HG03442 (cell line): ENCODE data around the gene THG1L.
"Not testable (repeated sequence)": the region's sequence is repeated elsewhere in the genome, so short reads cannot be mapped to it uniquely, and the experiment has no call there.

Experiments used
- ATAC-seq: cut with Tn5 transposase; IDR thresholded peaks from one replicate; pipeline ENCODE4 v1.9.1; 2021; ENCODE audit warnings: mild to moderate bottlenecking, moderate library complexity; ENCODE audit not compliant: unreplicated experiment

Gene THG1L

DNA sequence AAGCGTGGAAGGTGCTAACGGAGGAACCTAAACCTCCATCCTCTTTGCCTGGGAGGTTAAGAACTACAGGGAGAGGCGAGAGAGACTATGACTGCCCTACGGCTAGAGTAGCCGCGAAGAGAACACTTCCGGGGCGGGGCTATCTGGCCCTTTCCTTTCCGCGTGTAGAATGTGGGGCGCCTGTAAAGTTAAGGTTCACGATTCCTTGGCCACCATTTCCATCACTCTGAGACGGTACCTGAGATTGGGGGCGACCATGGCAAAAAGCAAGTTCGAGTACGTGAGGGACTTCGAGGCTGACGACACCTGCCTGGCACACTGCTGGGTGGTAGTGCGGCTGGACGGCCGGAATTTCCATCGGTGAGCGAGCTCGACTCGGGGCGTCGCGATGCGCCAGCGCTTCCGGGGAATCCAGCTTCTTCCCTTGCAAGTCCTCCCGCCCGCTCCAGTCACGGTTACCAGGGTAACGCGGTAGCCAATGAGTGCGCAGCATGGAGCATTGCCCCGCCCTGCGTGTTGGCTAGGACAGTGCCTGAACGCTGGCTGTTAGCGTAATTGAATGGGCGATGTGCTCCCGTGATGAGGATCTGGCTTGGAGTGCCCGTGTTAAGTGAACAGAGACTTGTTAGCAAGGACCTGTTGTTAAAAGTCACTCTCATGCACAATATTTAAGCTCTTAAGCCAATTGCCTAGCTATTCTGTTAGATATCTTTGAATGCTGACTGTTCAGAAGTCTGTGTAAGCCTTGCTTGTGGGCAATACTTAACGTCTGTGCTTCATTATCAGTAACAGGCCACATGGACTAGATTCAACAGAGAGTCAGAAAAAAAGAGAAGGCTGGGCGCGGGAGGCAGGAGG, at the start of gene THG1L:
TSS of gene THG1L (plus strand) at position 149 of the 858 bp plus-strand sequence. CDS start at position 170, 21 bp downstream.
- peak; percentile 92 for ATAC-seq

DNA sequence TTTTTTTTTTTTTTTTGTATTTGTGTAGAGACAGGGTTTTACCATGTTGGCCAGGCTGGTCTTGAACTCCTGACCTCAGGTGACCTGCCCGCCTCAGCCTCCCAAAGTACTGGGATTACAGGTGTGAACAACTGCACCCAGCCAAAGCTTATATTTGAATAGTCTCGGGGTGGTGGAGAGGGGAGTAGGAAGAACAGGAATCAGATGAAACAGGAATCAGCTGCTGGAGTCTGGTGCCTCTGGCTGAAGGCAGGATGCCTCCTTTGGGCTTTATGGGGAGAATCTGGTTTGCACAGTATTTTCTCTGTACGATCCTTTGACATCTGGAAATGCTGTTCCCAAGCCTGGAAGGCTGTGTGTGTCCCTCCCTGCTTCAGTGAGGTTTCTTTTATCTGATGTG, 49.0 kb upstream of the THG1L start:
- no peak for ATAC-seq

DNA sequence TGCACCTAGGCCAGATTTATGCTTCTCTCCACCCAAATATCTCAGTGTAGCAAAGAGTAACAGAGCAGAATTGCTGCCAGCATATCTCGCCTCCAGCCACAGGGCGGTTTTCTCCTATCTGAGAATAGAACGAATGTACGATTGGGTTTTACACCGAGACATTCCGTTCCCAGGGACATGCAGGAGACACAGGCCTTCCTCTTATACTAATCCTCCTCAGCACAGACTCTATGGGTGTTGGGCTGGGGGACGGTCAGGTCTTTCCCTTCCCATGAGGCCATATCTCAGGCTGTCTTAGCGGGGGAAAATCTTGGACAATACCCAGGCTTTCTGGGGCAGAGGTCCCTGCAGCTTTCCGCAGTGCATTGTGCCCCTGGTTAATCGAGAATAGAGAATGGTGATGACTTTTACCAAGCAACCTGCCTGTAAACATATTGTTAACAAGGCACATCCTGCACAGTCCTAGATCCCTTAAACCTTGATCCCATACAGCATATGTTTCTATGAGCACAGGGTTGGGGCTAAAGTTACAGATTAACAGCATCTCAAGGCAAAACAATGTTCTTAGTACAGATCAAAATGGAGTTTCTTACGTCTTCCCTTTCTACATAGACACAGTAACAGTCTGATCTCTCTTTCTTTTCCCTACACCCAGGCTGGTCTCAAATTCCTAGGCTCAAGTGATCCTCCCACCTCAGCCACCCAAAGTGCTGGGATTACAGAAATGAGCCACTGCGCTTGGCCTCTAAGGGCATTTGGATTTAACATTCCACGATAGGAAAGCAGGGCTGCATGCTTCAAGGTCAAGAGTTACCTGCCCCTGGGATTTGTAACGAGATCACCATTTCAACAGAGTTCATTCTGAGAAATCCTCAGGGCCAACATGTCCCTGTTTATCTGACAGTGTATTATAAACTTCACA, 44.7 kb upstream of the THG1L start:
- not testable (repeated sequence) for ATAC-seq

DNA sequence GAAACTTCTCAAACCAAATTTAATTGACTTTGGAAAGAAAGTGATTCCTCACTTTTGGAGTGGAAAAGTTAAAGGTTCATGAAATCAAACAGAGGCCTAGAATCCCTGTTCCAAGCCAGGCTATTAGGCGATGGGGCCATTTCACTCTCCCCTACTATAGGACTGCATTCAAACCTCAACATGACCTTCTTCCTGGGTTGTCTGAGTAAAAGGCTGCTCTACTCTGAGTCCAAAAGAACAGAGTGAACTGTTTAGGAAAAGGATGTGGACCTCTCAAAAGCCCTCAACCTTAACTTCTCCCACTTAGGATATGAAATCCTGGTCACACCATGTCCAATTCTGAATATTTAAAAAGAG, 44.0 kb upstream of the THG1L start:
- ATAC-seq: no peak

DNA sequence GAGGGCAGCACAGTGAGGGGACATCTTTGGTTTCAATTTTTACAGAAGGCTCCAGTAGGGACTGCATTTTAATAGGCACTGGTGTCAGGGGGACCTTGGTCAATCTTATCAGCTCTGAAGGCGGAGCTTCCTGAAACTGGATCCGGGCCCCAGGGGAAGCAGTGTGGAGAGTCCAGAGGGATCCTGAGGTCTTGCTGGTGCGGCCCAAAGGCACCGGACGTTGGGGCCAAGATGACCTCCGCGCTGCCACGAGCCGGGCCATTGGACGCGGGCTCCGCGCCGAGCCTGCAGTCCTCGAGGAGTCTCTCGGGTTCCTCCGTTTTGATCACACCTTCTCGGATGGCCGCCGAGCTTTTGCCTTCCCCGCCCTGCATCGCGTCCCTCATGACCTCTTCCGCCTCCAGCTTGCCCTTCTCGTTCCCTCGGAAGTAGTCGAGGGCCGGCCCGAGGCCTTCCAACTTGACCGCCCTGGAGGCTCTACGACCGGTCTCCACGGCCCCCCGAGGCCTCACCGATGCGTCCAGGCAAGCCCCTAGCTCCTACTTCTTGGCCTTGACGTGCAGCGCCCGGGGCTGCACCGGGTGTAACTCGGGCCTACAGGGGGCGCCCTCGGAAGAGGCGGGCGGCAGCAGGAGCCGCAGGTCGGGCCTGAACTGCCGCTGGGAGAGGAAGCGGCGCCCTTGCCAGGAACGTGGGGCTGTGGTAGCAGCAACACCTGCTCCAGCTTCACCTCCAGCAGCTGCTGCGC, 41.1 kb upstream of the THG1L start:
- ATAC-seq: no peak

DNA sequence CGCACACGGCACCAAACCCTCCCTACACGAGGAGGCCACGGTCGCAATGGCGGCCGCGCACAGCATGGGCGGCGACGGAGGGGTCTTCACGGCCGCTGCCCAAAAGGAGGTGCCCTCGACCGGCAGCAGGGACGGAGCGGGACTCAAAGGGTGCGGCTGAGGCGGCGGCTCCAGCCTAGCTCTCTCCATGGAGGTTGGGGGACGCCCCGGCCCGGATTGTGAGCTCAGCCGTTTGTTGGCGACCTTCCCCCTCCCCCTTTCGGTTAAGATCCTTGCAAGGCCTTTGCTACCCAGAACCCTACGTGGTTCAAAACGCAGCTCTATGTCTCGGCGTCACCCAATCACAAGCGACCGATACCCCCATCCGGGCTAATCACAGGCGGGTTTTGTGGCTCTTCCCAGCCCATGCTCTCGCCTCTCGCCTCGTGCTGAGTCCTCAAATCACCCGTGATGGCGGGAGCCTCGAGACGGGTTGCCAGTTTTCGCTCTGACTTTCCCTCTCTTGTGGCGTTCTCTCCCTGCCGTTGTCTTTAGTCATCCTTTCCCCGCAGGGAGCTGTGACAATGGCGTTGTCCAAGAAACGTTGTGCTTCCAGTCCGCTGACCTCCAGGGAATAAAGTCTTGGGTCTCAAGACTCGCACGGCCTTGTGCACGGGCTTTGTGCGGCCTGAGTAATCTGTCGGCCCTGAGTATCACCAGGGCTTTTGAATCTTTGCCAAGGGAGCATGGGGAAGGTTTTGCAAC, 40.4 kb upstream of the THG1L start:
- ATAC-seq: no peak

DNA sequence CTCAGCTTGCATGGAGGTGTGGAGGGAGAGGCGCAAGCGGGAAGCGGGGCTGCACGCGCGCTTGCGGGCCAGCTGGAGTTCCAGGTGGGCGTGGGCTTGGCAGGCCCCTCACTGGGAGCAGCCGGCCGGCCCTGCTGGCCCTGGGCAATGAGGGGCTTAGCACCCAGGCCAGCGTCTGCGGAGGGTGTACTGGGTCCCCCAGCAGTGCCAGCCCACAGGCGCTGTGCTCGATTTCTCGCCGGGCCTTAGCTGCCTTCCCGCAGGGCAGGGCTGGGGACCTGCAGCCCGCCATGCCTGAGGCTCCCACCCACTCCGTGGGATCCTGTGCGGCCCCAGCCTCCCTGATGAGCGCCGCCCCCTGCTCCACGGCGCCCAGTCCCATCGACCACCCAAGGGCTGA, 37.4 kb upstream of the THG1L start:
- ATAC-seq: not testable (repeated sequence)

DNA sequence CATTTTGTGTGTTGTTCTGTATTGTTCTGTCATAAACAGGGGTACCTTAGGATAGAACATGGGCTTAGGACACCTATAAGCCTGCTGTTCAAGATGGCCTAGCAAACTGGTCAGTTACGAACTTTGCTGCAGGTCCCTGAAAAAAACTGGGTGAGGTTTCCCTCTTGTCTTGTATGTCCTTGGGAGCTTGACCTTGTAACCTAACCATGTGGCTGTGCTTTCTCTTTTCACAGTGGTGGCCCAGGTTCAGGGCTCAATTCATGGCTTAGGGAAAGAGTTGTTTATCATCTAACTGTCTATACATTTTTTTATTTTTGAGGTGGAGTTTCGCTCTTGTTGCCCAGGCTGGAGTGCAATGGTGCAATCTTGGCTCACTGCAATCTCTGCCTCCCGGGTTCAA, 35.1 kb upstream of the THG1L start:
- not testable (repeated sequence) for ATAC-seq

DNA sequence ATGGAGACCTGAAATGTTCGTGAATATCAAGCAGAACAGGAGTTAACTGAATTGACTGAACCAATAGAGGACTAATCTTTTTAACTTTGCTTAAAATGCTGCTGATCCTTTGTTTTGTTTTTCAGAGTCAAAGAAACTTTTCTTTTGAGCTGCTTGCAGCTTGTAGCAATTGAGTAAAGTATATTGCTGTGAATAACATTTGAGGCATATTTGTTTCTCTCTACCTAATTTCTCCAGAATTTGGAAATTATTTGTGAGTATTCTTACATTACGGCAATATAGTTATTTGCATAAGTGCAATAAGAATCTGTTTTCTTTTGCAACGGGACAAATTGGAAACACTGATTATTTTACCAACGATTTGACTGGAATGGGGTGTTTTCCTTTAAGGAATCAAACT, 32.5 kb upstream of the THG1L start:
- ATAC-seq: not testable (repeated sequence)

DNA sequence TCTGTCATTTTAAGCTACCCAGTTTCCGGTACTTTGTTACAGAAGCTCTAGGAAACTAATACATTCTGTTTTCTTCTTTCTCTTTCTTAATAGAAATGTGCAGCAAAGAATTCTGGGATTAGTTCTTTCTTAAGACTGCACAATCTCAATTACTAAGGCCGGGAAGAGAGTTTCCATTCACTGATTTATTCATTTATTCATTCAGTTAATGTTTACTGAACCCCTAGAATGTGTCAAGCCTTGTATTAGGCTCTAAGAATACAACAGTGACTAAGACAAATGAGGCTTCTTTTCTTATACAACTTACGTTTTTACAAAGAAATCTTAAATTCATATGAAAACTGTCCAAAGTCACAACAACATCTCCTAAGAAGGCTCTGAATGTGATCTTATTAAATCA, 27.5 kb upstream of the THG1L start:
- no peak for ATAC-seq

DNA sequence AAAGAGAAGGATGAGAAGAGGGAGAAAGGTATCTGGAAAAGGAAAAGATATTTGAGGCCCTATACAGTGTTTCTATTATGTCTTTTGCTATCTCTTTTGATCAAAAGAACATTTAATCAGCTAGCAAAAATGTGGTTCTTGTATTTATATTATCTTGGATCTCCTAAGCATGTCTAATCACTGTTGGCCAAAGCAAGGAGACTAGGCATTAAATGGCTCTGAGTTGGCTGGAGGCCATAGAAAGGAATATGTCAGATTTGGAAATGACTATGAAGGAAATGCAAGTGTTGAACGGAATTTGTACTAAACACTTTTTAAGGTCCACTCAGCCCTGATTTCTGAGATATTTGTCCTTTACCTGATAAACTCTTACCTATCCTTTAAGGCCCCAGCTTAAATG, 22.4 kb upstream of the THG1L start:
- ATAC-seq: no peak

DNA sequence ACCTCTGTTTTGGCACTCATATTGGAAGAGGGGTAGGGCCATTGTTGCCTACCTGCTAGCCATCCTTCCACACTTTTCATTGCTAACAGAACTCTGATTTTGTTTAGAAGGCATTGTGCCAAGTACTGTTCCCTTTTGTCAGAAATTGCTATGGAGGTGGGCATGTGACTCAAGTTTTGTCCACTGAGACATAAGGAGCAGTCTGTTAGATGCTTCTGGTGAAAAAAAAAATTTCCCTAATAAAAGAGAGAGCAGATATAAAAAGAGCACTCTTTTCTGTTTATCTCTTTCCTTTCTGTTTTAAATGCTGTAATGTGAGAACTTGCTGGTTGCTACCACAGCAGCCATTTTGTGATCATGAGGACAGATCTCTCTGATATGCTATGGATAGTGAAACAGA, 21.9 kb upstream of the THG1L start:
- no peak for ATAC-seq

DNA sequence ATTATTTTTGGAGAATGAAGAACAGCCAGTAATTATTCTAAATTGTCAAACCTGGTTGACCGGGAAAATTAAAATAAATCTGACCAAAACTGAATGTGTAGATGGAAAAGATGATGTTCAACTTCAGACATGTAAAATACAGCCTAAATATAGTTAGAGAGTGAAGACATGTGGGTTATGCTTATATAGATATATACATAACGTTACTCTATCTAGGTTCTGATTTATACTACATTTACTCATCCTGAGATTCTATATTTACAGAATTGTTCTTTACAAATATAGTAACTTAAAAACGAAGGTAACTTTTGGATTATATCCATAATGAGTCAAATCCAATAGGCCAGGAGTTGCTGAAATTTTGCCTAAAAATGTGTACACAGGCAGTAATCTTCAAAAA, 20.8 kb upstream of the THG1L start:
- ATAC-seq: no peak

DNA sequence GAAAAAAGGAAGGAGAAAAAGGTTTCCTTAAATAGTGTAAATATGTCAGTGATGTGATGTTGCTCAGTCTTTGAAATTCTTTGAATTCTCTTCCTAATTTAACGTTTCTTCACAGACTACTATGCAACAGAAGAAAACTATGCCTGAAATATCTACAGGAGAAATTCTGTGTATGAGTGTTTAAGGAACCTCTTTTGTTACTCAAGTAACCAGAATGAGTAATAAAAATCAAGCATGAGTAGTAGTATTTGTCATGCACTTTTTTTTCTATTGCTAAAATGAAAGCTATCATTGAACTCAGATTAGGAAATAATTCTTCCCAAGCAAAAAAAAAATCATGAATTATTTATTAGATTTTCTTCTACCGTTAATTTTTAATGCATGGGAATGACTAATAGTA, 20.3 kb upstream of the THG1L start:
- ATAC-seq: no peak

DNA sequence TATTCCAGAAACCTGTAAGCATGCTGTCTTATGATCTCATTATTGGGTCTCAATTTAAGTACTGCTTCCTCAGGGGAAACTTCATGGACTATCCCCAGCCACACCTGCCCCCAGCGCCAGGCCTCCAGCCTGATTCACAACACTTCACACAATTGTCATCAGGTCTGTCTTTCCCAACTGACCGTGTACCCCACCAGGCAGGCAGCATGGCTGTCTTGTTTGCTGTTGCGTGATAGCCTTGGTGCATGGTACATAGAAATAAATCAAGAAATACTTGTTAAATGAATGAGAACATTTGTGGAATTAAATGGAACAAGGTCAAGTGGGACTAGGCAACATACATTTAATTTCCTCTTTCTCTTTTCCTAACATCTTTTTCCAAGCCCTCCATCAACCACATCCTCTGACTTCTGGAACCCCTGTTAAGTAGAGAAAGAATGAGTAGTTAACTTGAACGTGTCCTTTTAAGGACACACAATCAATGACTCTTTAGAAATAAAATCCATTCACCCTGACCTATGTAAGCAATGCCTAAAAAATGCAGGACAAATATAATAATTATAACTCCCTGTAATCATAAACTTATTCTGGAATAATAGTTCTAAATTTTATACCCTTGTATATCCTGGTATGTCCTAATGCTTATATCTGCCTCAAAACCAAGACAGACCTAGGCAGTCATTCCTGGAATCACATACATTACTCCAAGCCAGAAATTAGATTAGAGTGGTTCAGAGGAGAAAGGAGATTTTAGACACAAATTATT, 17.2 kb upstream of the THG1L start:
- ATAC-seq: no peak

DNA sequence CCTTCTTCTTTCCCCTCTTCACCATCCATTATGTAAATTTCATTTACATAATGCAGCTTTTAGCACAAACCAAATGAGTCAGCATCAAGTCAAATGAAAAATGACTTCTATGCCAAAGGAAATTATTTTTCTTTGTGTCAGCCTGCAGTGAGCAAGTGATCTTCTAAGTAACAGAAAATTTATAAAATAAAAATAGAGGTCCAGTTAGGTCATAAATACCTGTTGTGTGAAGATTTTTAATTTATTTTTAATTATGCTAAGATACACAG, 16.7 kb upstream of the THG1L start:
- no peak for ATAC-seq

DNA sequence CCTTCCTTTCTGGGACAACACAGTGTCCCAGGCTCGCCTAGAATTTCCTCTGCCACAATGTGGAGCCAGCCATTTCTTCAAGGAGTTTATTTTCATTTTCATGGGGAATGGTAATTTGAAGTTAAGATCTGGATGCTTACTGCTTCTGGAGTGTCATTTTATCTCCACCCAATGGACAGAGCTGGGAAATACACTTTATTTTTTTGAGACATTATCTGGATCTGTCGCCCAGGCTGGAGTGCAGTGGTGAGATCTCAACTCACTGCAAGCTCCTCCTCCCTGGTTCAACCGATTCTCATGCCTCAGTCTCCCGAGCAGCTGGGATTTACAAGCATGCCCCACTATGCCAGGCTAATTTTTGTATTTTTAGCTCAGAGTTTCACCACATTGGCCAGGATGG, 12.7 kb upstream of the THG1L start:
- no peak for ATAC-seq

DNA sequence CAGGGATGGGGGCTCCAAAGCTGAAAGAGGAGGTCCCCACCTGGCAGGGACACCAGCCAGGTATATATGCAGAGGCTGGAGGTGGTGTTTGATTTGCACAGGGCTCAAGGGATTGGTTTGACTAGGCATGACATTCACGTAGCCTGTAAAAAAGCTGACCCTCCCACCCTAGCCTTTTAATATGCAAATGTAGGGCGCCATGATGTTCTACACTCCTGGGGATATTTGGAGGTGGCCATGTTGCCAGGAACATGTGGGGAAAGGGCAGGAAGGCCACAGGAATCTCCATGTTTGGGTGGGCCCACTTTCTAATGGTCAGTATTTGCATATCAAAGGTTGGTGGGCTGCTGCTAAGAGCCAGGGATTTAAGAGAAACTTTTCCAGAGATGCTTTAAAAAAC, 12.0 kb upstream of the THG1L start:
- ATAC-seq: no peak

DNA sequence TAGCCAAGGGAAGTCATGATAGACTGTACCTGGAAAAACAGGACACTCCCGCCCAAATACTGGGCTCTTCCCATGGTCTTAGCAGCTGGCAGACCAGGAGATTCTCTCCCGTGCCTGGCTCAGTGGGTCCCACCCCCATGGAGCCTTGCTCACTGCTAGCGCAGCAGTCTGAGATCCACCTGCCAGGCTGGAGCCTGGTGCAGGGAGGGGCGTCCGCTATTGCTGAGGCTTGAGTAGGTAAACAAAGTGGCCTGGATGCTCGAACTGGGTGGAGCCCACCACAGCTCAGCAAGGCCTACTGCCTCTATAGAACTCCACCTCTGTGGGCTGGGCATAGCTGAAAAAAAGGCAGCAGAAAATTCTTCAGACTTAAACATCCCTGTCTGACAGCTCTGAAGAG, 10.1 kb upstream of the THG1L start:
- ATAC-seq: no peak

DNA sequence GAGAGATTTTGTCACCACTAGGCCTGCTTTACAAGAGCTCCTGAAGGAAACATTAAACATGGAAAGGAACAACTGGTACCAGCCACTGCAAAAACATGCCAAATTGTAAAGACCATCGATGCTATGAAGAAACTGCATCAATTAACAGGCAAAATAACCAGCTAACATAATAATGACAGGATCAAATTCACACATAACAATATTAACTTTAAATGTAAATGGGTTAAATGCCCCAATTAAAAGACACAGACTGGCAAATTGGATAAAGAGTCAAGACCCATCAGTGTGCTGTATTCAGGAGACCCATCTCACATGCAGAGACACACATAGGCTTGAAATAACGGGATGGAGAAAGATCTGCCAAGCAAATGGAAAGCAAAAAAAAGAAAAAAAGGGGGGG, 8.3 kb upstream of the THG1L start:
- ATAC-seq: not testable (repeated sequence)
